ENCODE results near the gene STEAP3. TPM values are rescaled to one million over a fixed set of nuclear protein-coding genes. Genes with fewer than 3 reads are reported as not detected.

STEAP3 gene
- polyA plus RNA-seq, 1 donor from 2014 or later = not detected

- H3K9ac ChIP-seq (ENCODE audit: low read length) = no peak overlapping the region
- H3K79me2 ChIP-seq (replicated peaks; ENCODE audit: insufficient read depth, low read length) = no peaks in the 10 kb centered on the region
- no peaks in the 10 kb centered on the region for H3K27me3 ChIP-seq (ENCODE audit: insufficient read depth, low read depth, low read length)
- H4K20me1 ChIP-seq (ENCODE audit: insufficient read depth) = no peaks in the 10 kb centered on the region
- no peak overlapping the region for H3K4me2 ChIP-seq (ENCODE audit: low read length)
- TF ChIP-seq CTCF (IDR thresholded peaks at IDR 0.05; ENCODE audit: poor library complexity, severe bottlenecking) = no peak
- TF ChIP-seq POLR2AphosphoS5 (IDR thresholded peaks at IDR 0.05) = no peak
- TF ChIP-seq MXI1 (conservative IDR thresholded peaks at IDR 0.05; ENCODE audit: poor library complexity, severe bottlenecking) = no peak
- no peak for TF ChIP-seq REST (IDR thresholded peaks at IDR 0.05; ENCODE audit: borderline replicate concordance)
- TF ChIP-seq EZH2 (IDR thresholded peaks at IDR 0.05; ENCODE audit: borderline replicate concordance, insufficient read depth, low read length, poor library complexity, severe bottlenecking) = no peak
- no peak for TF ChIP-seq TAF1 (IDR thresholded peaks at IDR 0.05; ENCODE audit: low read depth)
- TF ChIP-seq SMC3 (conservative IDR thresholded peaks at IDR 0.05; ENCODE audit: poor library complexity) = no peak
- no peak for TF ChIP-seq RAD21 (conservative IDR thresholded peaks at IDR 0.05)
- TF ChIP-seq EP300 (conservative IDR thresholded peaks at IDR 0.05; ENCODE audit: poor library complexity, severe bottlenecking) = no peak
- H3K4me3 ChIP-seq (ENCODE audit: low read length) = no peak overlapping the region
- H3K36me3 ChIP-seq (ENCODE audit: insufficient read depth, low read length) = no peaks in the 10 kb centered on the region
- H3K9me3 ChIP-seq (ENCODE audit: low read length) = no peaks in the 10 kb centered on the region
- H2AFZ ChIP-seq (ENCODE audit: low read depth, low read length) = no peak overlapping the region
- no peak overlapping the region for H3K27ac ChIP-seq (ENCODE audit: low read length)
- H3K9me2 ChIP-seq (ENCODE audit: insufficient read depth, low read length) = no peaks in the 10 kb centered on the region
- no peaks in the 10 kb centered on the region for H3F3A ChIP-seq (ENCODE audit: insufficient read depth, low read length, poor library complexity, severe bottlenecking)
Measured at GRCh38 chr2:119201815-119202214, 21.8 kb upstream of the STEAP3 start.

- H3K4me2 ChIP-seq (ENCODE audit: low read length) = no peak overlapping the region
Measured at GRCh38 chr2:119202610-119203310, 20.9 kb upstream of the STEAP3 start.

More at GRCh38 chr2:119202610-119203310, 20.9 kb upstream of the STEAP3 start:
- H4K20me1 ChIP-seq (ENCODE audit: insufficient read depth) = no peaks in the 10 kb centered on the region
- H3K9me3 ChIP-seq (ENCODE audit: low read length) = no peaks in the 10 kb centered on the region
- no peak for TF ChIP-seq EP300 (conservative IDR thresholded peaks at IDR 0.05; ENCODE audit: poor library complexity, severe bottlenecking)
- no peak for TF ChIP-seq MXI1 (conservative IDR thresholded peaks at IDR 0.05; ENCODE audit: poor library complexity, severe bottlenecking)
- TF ChIP-seq SMC3 (conservative IDR thresholded peaks at IDR 0.05; ENCODE audit: poor library complexity) = no peak
- no peak for TF ChIP-seq EZH2 (IDR thresholded peaks at IDR 0.05; ENCODE audit: borderline replicate concordance, insufficient read depth, low read length, poor library complexity, severe bottlenecking)
- TF ChIP-seq CTCF (IDR thresholded peaks at IDR 0.05; ENCODE audit: poor library complexity, severe bottlenecking) = no peak
- TF ChIP-seq REST (IDR thresholded peaks at IDR 0.05; ENCODE audit: borderline replicate concordance) = no peak
- TF ChIP-seq POLR2AphosphoS5 (IDR thresholded peaks at IDR 0.05) = no peak
- no peak for TF ChIP-seq RAD21 (conservative IDR thresholded peaks at IDR 0.05)
- no peak for TF ChIP-seq TAF1 (IDR thresholded peaks at IDR 0.05; ENCODE audit: low read depth)
- H3K9me2 ChIP-seq (ENCODE audit: insufficient read depth, low read length) = no peaks in the 10 kb centered on the region
- H3K9ac ChIP-seq (ENCODE audit: low read length) = no peak overlapping the region
- H3K36me3 ChIP-seq (ENCODE audit: insufficient read depth, low read length) = no peaks in the 10 kb centered on the region
- H3K27me3 ChIP-seq (ENCODE audit: insufficient read depth, low read depth, low read length) = no peaks in the 10 kb centered on the region
- H3K27ac ChIP-seq (ENCODE audit: low read length) = no peak overlapping the region
- no peak overlapping the region for H2AFZ ChIP-seq (ENCODE audit: low read depth, low read length)
- H3F3A ChIP-seq (ENCODE audit: insufficient read depth, low read length, poor library complexity, severe bottlenecking) = no peaks in the 10 kb centered on the region
- no peak overlapping the region for H3K4me3 ChIP-seq (ENCODE audit: low read length)
- H3K79me2 ChIP-seq (replicated peaks; ENCODE audit: insufficient read depth, low read length) = no peaks in the 10 kb centered on the region
